OCI-LY1 (cell line): Measurements from ENCODE around the gene SFT2D1.
A peak's percentile ranks its signal among the peaks of the same experiment; 100 is the strongest.

ENCODE experiments used
- H2AFZ ChIP-seq: fragments of 200-600 bp; sonication (generic), shearing (Covaris generic); 2 replicates; pipeline ENCODE4 v1.6.0; 2014; ENCODE audit warnings: antibody characterized with exemption, mild to moderate bottlenecking, low read length
- H3F3A ChIP-seq: fragments of 200-600 bp; sonication (generic), shearing (Covaris generic); 2 replicates; pipeline ENCODE4 v1.6.0; 2014; ENCODE audit warnings: mild to moderate bottlenecking, antibody characterized with exemption, low read length, moderate library complexity; ENCODE audit not compliant: insufficient read depth
- H3K27ac ChIP-seq: fragments of 200-600 bp; sonication (generic); 2 replicates; pipeline ENCODE4 v1.5.1; 2014; ENCODE audit warnings: low read length, mixed run types, mild to moderate bottlenecking, low read depth; ENCODE audit not compliant: poor library complexity, severe bottlenecking
- H3K27me3 ChIP-seq: fragments of 200-600 bp; sonication (generic); 2 replicates; pipeline ENCODE4 v1.6.0; 2014; ENCODE audit warnings: antibody characterized with exemption, mild to moderate bottlenecking, low read length, moderate library complexity; ENCODE audit not compliant: insufficient read depth
- H3K36me3 ChIP-seq: fragments of 200-600 bp; sonication (generic); 2 replicates; pipeline ENCODE4 v1.6.1; 2014; ENCODE audit warnings: mild to moderate bottlenecking, antibody characterized with exemption, low read length, moderate library complexity, mixed read lengths; ENCODE audit not compliant: insufficient read depth
- H3K4me1 ChIP-seq: fragments of 200-600 bp; sonication (generic); 2 replicates; pipeline ENCODE4 v1.5.1; 2014; ENCODE audit warnings: mild to moderate bottlenecking, low read length, moderate library complexity; ENCODE audit not compliant: insufficient read depth, severe bottlenecking
- H3K4me2 ChIP-seq: fragments of 200-600 bp; sonication (generic), shearing (Covaris generic); 2 replicates; pipeline ENCODE4 v1.6.1; 2014; ENCODE audit warnings: low read length
- H3K4me3 ChIP-seq: fragments of 200-600 bp; sonication (generic); 2 replicates; pipeline ENCODE4 v1.5.1; 2014; ENCODE audit warnings: low read length, low read depth, mild to moderate bottlenecking, mixed read lengths; ENCODE audit not compliant: poor library complexity, severe bottlenecking
- H3K79me2 ChIP-seq: fragments of 200-600 bp; shearing (Covaris generic); 2 replicates; pipeline ENCODE4 v1.6.1; 2016; ENCODE audit warnings: mixed run types, low read length, mixed read lengths; ENCODE audit not compliant: insufficient read depth
- H3K9ac ChIP-seq: fragments of 200-600 bp; sonication (generic), shearing (Covaris generic); 2 replicates; pipeline ENCODE4 v1.6.1; 2014; ENCODE audit warnings: mild to moderate bottlenecking, low read length, mixed read lengths
- H3K9me2 ChIP-seq: fragments of 200-600 bp; sonication (generic), shearing (Covaris generic); 2 replicates; pipeline ENCODE4 v1.6.1; 2014; ENCODE audit warnings: low read depth, mild to moderate bottlenecking, low read length, mixed read lengths
- H3K9me3 ChIP-seq: fragments of 200-600 bp; shearing (Covaris generic); 2 replicates; pipeline ENCODE4 v1.6.1; 2014; ENCODE audit warnings: low read length, mixed read lengths
- H4K20me1 ChIP-seq: fragments of 200-600 bp; sonication (generic), shearing (Covaris generic); 2 replicates; pipeline ENCODE4 v1.6.0; 2016; ENCODE audit warnings: mild to moderate bottlenecking, low read length; ENCODE audit not compliant: insufficient read depth
- EZH2 ChIP-seq: fragments of 200-600 bp; sonication (generic), shearing (Covaris generic); IDR thresholded peaks from 2 replicates; pipeline ENCODE4 v1.8.0; 2017; ENCODE audit warnings: borderline replicate concordance, mixed run types, mild to moderate bottlenecking, antibody characterized with exemption, low read length, moderate library complexity, mixed read lengths
- TF ChIP-seq, protein P1 (sequence below): fragments of 200-600 bp; sonication (generic), shearing (Covaris generic); IDR thresholded peaks from 2 replicates; pipeline ENCODE4 v1.5.1; 2017; ENCODE audit warnings: mild to moderate bottlenecking, antibody characterized with exemption, low read length, moderate library complexity, mixed read lengths

The SFT2D1 gene

DNA sequence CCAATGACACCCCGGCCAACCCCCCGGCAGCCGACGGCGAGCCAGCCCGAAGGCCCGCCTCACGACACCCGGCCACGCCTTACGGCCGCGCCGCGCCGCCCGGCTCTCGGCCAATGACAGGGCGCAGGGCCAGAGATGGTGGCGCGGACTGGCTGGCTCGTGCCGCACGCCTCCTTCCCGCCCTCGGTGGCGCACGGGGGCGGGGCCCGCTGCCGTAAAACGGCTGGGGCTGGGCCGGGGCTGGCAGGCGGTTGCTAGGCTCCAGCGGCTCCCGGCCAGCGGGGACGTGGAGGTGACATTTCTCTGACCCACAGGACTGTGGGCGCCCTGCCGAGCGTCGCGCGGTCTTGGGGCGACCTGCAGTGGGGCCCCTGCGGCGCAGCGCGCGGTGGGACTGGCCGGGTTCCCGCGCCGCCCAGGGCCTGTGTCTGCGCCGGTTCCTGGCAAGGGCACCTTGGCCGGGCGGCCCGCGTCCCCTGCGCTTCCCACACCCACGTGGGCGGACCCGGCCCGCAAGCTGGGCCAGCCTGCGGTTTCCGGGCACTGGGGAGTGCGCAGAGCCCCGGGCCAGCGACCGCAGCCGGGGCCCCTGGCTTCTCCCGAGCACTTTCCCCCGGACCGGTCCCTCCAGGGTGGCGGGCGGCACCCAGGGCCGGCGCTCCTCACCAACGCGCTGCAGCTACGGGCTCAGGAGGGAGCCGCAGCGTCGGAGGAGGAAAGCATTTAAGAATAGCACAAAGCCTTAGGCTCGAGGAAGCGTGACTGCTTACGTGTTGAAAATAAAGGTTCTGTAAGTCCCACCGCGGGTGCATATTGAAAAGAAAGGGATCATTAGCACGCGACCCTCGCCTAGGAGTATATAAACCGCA is 40.8 kb upstream of the SFT2D1 start, which contains the start of gene MPC1:
Gene MPC1 (minus strand): TSS at position 8 of the 869 bp plus-strand sequence. CDS start 64 bp downstream, outside the sequence.
- no peaks in the 10 kb centered on the region; the same call in 1 of the 2 replicates for H3F3A ChIP-seq
- no peak within 1 kb of the TSS for H3K27ac ChIP-seq
- H3K27me3 ChIP-seq = peaks cover 3% of the 10 kb centered on the region
- no peak for TF ChIP-seq EZH2
- TF ChIP-seq, protein P1, sequence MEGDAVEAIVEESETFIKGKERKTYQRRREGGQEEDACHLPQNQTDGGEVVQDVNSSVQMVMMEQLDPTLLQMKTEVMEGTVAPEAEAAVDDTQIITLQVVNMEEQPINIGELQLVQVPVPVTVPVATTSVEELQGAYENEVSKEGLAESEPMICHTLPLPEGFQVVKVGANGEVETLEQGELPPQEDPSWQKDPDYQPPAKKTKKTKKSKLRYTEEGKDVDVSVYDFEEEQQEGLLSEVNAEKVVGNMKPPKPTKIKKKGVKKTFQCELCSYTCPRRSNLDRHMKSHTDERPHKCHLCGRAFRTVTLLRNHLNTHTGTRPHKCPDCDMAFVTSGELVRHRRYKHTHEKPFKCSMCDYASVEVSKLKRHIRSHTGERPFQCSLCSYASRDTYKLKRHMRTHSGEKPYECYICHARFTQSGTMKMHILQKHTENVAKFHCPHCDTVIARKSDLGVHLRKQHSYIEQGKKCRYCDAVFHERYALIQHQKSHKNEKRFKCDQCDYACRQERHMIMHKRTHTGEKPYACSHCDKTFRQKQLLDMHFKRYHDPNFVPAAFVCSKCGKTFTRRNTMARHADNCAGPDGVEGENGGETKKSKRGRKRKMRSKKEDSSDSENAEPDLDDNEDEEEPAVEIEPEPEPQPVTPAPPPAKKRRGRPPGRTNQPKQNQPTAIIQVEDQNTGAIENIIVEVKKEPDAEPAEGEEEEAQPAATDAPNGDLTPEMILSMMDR = no peak
- H3K79me2 ChIP-seq = no peaks in the 10 kb centered on the region
- no peaks in the 10 kb centered on the region for H3K36me3 ChIP-seq
- H3K9me2 ChIP-seq = no peaks in the 10 kb centered on the region
- peak within 1 kb of the TSS; percentile 75 for H3K9ac ChIP-seq
- H3K4me3 ChIP-seq = peak within 1 kb of the TSS; percentile 79
- H4K20me1 ChIP-seq = no peaks in the 10 kb centered on the region
- no peak within 1 kb of the TSS for H2AFZ ChIP-seq
- peak within 1 kb of the TSS; percentile 91 for H3K4me2 ChIP-seq
- H3K4me1 ChIP-seq = peaks cover 20% of the 10 kb centered on the region
- no peaks in the 10 kb centered on the region for H3K9me3 ChIP-seq

DNA sequence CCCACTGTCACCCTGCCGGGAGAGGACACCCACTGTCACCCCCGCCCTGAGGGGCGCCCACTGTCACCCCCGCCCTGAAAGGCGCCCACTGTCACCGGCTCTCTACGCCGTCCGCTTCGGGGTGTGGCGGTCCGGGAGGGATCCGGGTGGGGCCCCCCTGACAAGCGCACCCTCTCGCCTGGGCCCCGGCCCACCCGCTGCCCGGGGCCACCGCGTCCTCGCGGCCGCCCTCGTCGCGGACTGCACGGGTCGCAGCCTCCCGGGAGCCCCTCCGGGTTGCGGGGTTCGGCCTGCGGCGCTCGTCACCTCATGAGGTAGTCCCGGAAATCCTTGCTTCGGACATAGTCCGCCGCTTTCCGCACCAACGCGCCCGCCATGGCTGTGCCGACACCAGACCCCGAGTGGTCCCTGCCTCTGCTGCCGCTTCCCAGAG is 40.2 kb upstream of the SFT2D1 start:
- H2AFZ ChIP-seq = no peak overlapping the region
- H3K27ac ChIP-seq = no peak overlapping the region
- no peaks in the 10 kb centered on the region for H4K20me1 ChIP-seq
- H3K4me2 ChIP-seq = peak overlapping the region; percentile 91
- H3K27me3 ChIP-seq = peaks cover 3% of the 10 kb centered on the region
- TF ChIP-seq, protein P1 = no peak
- TF ChIP-seq EZH2 = no peak
- H3K9me2 ChIP-seq = no peaks in the 10 kb centered on the region
- peak overlapping the region; percentile 71 for H3K9ac ChIP-seq
- H3F3A ChIP-seq = no peaks in the 10 kb centered on the region; the same call in 1 of the 2 replicates
- H3K4me3 ChIP-seq = peak overlapping the region; percentile 79
- H3K36me3 ChIP-seq = no peaks in the 10 kb centered on the region
- H3K79me2 ChIP-seq = no peaks in the 10 kb centered on the region
- H3K4me1 ChIP-seq = peaks cover 20% of the 10 kb centered on the region
- no peaks in the 10 kb centered on the region for H3K9me3 ChIP-seq

DNA sequence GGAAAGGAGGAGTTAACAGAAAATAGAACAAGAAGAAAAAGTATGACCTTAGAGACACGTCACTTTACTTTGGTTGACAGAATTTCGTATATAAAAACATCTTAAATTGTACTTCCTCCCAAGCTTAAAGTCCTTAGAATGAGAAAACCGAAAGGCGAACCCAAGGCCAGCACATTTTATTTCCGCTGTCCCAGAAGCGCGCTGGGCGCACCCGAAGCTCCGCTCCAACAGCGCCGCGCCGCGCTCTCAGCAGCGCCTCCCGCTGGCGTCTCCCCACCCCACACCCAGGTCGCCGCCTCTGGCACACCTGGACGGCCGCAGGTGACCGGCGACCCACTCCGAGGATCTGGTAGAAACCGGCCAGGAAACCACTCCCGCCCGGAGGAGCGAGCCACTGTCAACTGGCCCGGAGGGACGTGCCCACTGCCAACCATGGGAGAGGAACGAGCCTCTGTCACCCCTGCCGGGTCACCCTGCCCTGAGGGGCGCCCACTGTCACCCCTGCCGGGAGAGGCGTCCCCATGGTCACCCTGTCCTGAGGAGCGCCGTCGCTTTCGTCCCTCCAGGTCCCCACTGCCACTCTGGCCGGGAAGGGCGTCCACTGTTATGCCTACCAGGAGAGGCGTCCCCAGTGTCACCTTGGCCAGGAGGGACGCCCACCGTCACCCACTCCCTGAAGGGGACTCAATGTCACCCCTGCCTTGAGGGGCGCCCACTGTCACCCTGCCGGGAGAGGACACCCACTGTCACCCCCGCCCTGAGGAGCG is 39.6 kb upstream of the SFT2D1 start:
- Histone ChIP-seq H3K27ac (no peak overlapping the region), H3K9ac (peak overlapping the region; percentile 71), H3K36me3 (no peaks in the 10 kb centered on the region), H3K27me3 (peaks cover 3% of the 10 kb centered on the region), H3K9me2 (no peaks in the 10 kb centered on the region), H3K4me1 (peaks cover 20% of the 10 kb centered on the region), H3F3A (no peaks in the 10 kb centered on the region; the same call in 1 of the 2 replicates), H3K79me2 (no peaks in the 10 kb centered on the region), H3K4me2 (peak overlapping the region; percentile 91), H3K4me3 (peak overlapping the region; percentile 79), H2AFZ (peak overlapping the region; percentile 84; the same call in 1 of the 2 replicates), H4K20me1 (no peaks in the 10 kb centered on the region), H3K9me3 (no peaks in the 10 kb centered on the region)
- TF ChIP-seq, protein P1 = peak; percentile 77
- TF ChIP-seq EZH2 = no peak
